Left forelimb (tissue), 1 donor: Measurements from ENCODE around the gene PDE2A.

ENCODE experiments used
- DNase-seq: peaks from one replicate; pipeline ENCODE4 v3.0.0-alpha.2; 2018; ENCODE audit warnings: low spot score

PDE2A gene

DNA sequence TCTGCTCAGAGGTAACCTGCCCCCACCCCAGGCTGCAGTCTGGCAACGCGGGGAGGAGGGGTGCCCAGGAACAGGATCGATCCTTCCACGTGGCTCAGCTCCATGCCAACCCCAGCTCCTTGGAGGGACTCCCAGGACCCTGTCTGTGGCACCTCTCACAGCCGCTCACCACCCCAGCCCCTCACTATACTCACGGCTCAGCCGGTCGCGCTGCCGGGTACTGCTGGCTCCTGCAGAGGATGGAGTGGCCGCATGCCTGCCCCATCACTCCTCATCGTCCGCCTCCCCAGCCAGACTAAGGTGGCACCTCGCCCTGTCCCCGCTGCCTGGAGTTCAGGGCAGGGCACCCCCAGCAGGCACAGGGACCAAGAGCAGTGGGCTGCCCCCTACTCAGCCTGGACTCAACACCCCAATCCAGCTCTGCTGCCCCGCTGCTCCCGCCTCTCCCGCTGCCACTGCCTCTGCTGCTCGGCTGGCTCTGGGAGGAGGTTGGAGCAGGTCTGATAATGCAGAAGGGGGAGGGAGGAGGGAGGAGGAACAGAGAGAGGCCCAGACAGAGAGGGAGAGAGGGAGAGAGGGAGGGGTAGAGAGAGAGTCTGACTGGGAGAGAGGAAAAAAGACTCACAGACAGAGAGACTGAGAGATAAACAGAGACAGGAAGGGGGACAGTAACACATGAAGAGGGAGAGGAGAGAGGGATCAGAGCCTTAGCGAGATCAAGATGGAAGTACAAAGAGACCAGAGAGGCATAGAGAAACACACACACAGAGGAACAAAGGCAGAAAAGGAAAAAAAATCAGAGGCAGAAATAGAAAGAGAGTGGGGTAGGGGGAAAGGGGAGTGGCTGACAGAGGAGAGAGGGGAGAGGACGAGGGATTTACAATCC, at the start of gene PDE2A:
PDE2A (minus strand) TSS at position 480 of the 886 bp plus-strand sequence; CDS start at position 265, 215 bp downstream.
- no peak for DNase-seq

DNA sequence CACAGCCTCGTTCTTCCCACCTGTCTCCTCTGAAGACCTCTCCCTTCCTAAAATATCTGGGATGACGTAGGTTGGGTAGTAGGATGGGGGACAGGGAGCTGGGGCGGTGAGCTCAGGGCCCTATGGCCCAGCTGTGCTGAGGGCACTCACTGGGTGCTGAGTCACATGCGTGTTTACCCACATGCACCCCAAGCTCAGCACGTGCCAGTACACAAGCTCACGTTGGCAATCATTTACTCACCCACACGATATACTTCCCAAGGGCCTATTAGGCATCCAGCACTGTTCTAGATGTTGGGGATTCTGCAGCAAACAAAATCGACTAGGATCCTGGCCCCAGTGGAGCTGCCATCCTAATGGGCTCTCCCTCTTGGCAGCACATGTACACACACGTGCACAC, 49.3 kb upstream of the PDE2A start:
- DNase-seq, result no peak

DNA sequence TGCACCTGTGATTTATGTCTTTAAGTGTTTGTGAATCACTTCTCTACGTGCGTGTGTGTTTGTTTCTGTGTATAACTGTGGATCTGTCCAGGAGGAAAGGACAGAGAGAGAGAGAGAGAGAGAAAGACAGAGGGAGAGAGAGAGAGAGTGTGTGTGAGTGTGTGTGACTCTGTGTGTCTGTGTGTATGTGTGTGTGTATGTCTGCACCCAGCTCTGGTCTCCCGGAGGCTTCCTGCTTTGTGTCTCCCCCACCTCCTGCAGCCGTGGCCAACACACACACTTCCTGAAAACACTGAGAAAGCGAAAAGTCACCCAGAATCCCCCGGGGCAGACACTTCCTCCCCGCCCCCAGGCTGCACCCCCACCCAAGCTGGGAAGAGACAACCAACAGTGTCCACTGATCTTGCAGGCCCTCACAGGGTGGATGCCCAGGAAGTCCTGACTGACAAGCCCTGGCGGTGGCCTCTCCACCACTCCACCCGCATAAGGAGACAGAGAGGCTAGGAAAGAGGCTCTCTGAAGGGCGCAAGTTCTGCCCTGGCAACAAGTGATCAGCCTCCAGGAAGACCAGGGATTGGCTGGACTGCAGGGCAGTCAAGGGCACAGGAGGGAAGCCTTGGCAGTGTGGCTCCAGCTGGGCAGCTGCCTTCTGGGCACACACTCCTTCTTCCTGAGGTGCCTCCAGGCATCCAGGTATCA, 48.0 kb upstream of the PDE2A start:
- peak; percentile 94 for DNase-seq

DNA sequence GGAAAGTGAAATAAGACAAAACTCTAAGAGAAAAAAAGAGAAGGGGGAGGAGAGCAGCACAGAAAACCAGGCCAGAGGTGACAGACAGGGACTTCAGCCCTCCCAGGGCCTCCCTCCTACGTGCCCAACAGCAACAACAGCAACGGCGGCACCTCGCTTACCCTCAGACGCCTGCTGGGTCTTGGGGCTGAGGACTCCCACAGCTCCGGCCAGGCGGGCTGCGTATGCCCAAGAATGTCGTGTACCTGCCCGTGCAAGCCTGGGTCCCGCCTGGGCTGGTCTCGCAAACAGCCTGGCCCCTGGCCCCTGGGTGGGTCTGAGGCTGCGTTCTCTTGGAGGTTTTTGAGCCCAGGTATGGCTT, 47.4 kb upstream of the PDE2A start:
- DNase-seq, result no peak

DNA sequence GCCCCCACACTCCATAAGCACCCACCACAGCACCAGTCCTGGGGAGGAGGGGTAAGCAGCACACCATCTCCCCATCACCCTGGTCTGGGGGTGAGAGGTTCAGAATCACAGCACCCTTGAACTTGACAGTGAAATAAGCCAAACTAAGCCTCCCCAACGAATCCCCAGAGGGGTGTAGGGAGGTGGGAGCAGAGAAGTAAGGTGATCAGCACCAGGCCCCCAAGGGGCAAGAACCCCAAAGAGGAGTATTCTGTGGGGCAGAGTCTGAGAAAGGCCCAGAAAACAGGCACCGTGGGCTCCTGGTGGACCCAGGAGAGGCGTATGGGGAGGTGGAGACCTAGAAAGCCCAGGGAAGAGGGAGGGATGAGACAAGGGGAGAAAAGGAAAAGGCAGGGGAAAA, 47.1 kb upstream of the PDE2A start:
- no peak for DNase-seq

DNA sequence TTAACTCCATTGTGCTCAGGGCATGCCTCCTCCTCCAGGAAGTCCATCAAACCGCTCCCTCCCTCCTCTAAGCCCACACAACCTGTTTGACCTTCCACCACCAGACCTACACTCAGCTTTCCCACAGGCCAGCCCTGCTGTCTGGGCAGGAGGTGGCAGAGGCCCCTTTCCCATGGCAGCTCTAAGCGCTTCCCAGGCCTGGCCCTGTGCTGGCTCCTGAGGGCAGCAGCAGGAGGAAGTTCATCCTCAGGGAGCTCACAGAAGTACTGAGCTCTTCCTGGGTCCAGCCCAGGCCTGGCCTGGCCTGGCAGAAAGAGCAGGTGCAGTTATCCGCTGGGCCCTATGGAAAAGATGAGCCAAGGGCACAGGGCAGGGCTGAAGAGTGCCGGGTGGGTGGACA, 46.6 kb upstream of the PDE2A start:
- no peak for DNase-seq

DNA sequence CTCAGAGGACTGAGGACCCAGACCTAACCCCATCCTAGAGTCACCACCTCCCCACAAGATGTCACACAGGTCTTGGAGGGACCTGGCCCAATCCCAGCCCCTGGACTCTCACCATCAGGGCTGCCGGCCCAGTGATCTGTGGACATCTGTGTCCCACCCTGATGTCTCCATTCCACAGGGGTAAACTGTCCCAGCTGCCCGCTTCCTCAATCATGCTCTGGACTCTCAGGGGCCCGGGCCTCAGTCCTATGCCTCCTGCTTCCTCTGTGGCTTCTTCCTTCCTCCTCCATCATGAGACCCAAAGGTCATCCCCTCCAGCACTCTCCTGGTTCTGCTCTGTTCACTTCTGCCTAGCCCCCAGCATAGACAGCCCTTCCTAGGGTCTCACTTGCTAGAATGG, 45.8 kb upstream of the PDE2A start:
- no peak for DNase-seq

DNA sequence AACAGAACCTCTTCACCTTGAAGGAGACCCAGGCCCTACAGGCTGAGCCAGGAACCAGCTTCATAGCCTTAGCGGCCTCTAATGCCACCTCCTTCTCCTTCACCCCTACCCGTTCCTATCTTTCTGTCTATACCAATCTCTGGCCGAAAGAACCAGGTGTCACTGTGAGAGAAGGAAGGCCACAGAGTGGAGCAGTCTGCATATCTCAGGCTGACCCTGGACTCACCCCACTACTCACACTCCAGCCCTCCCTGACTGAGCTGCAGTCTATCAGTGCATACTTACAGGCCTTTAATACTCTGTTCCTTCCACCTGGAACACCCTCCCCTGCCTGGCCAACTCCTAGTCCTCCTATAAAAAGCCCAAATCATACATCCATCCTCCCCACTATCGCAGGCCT, 45.3 kb upstream of the PDE2A start:
- DNase-seq, result no peak

DNA sequence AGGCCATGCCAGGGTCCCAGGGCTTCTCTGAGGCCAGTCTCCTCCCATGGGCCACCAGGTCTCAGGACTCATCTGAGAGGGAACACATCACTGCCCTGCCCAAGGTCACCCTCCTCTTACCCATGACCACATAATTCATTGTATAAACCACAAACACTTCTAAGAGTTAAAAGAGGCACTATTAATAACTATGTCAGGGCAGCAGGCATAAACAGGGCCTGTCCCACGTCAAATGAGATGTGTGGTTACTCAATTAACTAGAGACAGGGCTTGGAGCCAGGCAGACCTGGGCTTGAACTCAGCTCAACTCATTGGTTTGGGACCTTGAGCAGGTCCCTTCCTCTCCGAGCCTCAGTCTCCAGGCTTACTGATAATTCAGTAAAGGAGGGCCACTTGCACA, 44.9 kb upstream of the PDE2A start:
- DNase-seq, result no peak

DNA sequence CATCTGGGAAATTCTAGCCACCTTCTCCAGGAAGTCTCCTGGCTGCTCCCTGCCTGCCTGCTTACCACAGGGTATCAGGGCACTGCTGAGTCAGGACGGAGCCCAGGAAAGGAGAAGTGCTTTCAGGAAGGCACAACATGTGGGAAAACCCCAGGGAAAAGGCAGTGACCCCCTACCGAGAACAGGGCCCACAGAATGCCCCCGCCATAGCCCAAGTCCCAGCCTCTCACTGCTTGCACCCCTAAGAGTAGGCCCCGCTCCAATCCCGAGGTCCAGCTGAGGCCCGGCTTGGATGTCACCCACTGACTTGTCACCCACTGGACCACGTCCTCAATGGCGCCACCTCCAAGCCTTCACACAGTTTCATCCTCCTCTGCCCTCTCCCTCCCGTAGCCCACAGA, 43.9 kb upstream of the PDE2A start:
- no peak for DNase-seq

DNA sequence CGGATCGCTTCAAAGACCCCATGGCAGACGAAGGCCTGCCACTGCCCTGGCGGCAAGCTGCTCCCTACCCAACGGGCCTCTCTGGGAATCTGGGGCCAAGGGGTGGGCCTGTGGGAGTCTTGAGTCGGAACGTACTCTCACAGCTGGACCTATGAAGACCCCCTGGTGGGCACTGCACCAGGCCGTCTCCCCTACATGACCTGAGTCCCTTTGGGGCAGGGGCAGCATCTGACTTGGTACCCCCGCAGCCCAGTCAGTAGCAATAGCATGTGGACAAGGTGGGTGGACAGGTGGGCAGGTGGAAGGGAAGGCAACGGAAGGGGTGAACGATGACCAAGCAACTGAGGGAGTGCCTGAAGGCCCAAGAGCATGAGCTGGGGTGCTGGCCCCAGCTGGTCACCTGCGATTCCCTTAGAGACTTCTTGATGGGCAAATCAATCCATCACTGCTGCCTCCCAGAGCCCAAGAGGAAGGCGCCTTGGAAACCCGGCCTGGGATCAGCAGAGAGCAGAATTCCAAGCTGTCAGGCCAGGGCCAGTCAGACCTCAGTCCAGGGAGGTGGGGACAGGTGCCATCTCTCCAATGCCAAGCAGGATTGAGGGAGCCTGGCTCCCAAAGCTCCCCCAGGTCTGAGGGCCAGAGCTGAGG, 42.7 kb upstream of the PDE2A start:
- DNase-seq, result no peak

DNA sequence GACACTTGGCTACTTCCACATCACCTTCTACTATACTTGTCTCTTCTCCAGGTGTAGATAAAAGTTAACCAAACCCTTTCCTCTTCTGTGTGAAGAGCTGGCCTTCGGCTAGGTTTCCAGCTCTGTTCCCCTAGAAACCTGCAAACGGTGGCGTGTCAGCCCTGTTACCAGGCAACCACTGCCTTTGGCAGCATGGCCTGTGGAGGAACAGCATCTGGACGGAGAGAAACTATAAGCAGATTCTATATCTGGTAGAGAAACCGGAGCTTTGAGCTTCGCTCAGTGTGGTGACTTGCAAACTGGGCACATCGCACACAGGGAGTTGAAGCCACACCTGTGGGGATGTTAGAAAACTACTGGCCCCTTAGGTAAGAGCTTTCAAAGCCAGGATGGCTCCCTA, 42.1 kb upstream of the PDE2A start:
- DNase-seq, result no peak

DNA sequence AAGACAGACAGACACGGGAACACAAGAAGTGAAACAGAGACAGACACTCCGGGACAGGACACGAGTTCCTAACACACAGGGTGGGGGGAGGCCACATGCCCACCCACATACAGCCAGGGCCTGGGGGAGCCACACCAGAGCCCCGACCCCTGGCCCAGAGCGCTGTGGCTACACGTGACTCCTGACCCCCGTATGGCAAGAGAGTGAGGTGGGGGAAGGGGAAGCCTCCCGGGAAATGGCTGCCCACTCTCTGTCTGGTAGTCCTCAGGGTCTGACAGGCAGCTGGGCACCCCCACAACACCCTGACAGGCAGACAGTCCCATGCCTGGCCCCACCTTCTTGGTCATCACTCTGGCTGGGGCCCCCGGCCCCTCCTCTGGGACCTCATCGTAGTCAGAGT, 38.6 kb upstream of the PDE2A start:
- DNase-seq, result no peak

DNA sequence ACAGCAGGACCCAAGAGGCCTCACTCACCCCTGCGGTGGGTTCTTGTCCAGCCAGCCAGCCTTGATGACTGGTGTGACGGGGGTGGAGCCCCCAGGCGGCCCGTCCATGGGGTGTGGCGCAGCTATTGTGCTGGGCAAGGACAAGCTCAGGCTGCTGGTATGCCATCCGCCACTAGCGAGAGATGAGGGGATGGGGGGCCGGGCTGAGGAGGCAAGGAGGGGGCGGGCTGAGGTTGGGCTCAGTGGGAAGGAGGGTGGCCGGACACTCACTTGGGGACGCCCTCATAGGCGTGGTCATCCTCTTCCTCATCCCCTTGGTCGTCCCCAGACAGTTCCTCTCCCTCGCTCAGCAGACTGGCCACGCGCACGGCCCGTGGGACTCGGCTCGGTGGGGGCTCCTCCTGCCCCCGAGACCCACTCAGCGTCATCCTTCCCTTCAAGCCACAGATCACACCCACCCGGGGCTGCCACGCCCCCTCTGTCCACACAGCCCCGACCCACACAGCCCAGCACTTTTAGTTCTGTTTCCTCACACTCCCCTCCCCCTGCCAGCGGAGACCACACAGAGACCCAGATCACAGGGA, 38.0 kb upstream of the PDE2A start:
- DNase-seq, result no peak

DNA sequence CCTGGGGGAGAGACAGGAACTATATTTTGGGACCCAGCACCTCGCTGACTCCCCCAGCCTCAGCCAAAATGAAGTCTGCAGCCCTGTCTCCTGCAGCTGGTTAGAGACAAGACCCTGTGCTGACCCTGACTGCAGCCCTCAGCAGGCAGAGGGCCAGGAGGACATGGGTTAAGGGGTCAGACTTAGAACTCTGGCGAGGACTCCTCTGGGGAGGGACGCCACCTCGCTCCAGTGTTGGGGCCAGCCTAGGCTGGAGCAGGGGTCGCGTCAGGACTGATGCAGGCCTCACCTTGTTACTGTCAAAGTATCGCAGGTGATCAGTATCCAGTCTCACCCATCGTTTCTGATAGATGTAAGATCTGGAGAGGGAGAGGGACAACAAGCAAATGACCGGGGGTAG, 36.9 kb upstream of the PDE2A start:
- DNase-seq, result no peak

DNA sequence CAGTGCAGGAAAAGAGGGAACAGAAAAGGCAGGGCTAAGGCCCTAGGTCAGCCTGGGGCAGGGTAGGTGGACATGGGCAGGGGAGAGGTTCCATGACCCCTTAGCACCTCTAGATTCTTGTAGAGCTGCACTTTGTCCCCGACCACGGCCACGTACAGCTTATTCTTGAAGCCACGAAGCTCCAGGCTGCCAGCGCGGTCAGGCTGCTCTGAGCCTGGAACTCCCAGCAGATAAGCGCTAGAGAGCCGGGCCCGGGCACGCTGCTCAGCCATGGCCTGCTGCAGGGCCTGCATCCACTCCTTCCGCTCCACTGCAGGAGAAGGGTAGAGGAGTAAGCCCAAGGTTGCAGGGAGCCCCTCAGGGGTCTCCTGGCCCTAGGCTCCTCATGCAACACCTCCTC, 36.1 kb upstream of the PDE2A start:
- no peak for DNase-seq

DNA sequence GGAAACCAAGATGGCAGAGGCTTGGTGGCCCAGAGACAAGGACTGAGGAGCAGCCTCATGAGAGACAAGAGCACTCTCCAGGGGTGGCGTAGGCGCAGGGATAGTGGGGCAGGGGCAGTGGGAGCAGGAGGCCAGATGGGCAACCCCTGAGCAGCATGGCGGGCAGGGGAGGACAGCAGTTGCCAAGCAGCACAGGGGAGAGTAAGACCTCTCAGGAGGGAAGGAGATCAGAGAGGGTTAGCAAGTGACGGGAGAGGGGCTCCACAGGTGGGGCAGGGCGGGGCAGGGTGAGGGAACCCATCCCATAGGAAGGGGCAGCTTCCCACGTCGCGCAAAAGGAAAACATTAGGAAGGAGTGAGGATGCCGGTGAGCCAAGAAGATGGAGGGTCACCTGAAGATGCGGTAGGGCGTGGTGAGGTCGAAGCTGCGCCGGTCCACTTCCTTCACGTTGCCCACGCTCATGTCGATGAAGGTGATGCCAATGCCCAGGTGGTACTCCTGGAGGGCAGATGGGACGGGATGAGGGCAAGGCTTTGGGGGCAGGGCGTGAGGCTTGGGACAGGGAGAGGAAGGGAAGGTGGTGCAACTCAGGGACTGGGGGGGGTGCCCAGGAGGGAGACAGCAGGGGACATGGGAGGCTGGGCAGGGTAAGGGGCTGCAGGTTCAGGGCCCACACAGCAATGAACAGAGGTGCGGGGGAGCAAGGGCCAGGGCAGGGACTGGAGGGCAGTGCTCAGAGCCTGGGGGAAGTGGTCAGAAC, 35.4 kb upstream of the PDE2A start:
- no peak for DNase-seq

DNA sequence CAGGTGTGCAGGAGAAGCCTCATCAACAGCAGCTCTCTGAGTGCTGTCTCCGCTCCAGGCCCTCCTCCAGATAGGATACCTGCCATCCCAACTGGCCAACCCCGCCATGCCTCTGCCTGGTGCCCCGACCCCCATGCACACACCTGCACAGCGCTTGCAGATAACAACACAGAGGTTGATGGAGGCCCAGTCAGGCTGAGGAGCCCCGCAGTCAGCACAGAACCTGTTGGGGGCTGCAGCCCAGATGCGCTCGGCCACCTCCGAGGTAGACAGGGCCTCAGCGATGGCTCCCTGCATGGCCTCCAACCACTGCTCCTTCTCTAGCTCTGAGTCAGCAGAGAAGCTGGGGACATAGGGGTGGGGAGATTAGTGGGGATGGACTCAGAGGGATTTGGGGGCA, 32.8 kb upstream of the PDE2A start:
- DNase-seq, result no peak

DNA sequence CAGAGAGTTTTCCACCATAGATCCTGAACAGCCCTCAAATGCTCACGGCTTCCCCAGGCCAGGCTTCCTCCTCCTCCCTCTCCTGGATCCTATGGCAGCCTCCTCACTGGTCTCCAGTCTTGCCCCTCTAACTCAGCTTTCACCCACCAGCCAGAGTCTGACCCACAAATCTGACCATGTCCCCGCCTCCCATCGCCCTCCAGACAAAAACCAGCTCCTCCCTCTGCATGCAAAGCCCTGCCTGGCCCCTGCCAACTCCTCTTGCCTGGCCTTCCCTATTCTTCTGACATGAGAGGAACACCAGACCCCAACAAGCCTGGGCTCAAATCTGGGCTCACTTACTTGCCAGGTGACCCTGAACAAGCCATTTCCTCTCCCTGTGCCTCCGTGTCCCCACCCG, 32.4 kb upstream of the PDE2A start:
- DNase-seq, result no peak

DNA sequence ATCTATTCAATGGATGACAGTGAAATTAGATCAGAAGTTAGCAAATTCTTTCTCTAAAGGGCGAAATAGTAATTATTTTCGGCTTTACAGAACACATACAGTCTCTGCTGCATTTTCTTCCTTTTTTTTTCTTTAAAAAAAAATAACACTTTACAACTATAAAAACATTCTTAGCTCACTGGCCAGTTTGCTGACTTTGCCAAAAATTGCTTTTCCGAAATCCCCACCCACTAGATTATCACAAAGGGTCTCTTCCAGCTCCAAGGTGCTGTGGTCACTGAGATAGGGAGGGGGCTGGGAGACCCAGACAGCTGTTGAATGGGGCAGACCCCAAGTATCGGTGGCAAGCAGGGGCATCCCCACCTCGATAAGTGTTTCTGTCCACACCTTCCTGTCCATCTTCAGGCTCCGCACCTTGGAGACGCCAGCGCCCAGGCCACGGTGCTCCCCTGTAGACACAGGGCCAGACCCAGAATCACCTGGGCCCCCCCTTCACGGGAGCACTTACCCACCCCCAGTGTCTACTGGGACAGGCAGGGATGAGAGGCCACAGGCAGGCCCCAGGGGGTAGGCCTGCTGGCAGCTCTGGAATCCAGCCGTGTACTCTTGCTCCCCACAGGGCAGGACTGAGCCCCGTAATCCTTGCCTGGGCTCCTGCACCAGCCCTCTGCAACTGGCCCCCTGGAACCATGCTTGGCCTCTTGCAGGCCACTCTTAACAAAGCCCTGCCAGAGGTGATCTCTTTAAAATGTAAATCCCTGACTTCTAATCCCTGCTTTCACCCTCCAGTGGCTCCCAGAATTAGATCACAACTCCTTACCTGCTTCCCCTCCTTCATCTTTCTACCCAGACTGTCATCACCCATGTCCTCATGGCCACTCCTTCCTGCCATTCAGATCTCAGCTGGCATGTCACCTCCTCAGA, 31.5 kb upstream of the PDE2A start:
- DNase-seq, result no peak

DNA sequence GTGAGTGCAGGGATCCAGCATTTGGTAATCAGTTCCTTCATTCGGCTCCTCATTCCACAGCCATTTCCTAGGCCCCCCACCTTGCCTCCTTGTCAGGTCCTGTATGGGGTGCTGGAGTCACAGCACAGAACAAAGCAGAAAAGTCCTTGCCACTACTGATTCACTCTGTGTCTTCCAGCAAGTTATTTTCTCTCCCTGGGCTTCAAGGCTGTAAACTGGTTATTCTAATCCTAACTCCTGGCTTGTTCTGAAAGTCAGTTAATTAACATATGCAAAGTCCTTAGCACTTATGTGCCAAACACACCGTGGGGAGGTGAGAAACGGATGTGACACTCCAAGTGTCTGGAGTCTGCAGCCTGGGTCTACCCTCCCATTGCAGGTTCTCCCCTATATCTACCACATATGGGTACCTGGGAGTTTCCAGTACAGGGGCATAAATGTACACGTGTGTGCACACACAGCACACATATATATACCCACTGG, 30.6 kb upstream of the PDE2A start:
- no peak for DNase-seq
